Measurements from ENCODE around the gene PSG7.
"Not testable (repeated sequence)": the region's sequence is repeated elsewhere in the genome, so short reads cannot be mapped to it uniquely, and the experiment has no call there.

DNA sequence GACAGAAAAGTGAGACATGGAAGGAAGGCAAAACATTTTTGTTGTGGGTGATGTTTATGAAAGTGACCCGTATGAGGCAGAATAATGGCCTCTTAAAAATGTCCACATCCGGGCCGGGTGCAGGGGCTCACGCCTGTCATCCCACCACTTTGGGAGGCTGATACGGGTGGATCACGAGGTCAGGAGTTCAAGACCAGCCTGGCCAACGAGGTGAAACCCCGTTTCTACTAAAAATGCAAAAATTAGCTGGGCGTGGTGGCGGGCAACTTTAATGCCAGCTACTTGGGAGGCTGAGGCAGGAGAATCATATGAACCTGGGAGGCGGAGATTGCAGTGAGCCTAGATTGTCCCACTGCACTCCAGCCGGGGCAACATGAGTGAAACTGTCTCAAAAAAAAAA, 37.3 kb downstream of the PSG7 start:
- not testable (repeated sequence) for TF ChIP-seq POLR2AphosphoS5 (IDR thresholded peaks at IDR 0.05)
- TF ChIP-seq, protein P1, sequence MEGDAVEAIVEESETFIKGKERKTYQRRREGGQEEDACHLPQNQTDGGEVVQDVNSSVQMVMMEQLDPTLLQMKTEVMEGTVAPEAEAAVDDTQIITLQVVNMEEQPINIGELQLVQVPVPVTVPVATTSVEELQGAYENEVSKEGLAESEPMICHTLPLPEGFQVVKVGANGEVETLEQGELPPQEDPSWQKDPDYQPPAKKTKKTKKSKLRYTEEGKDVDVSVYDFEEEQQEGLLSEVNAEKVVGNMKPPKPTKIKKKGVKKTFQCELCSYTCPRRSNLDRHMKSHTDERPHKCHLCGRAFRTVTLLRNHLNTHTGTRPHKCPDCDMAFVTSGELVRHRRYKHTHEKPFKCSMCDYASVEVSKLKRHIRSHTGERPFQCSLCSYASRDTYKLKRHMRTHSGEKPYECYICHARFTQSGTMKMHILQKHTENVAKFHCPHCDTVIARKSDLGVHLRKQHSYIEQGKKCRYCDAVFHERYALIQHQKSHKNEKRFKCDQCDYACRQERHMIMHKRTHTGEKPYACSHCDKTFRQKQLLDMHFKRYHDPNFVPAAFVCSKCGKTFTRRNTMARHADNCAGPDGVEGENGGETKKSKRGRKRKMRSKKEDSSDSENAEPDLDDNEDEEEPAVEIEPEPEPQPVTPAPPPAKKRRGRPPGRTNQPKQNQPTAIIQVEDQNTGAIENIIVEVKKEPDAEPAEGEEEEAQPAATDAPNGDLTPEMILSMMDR (IDR thresholded peaks at IDR 0.05) = not testable (repeated sequence)

Data from gastroesophageal sphincter (tissue), 3 donors.